ENCODE measurements around the gene PPP1R10. TPM values are rescaled to one million over a fixed set of nuclear protein-coding genes. Genes with fewer than 3 reads are reported as not detected.

Gene PPP1R10
- total RNA-seq, 1 donor from 2014 or later, result 138 TPM

DNA sequence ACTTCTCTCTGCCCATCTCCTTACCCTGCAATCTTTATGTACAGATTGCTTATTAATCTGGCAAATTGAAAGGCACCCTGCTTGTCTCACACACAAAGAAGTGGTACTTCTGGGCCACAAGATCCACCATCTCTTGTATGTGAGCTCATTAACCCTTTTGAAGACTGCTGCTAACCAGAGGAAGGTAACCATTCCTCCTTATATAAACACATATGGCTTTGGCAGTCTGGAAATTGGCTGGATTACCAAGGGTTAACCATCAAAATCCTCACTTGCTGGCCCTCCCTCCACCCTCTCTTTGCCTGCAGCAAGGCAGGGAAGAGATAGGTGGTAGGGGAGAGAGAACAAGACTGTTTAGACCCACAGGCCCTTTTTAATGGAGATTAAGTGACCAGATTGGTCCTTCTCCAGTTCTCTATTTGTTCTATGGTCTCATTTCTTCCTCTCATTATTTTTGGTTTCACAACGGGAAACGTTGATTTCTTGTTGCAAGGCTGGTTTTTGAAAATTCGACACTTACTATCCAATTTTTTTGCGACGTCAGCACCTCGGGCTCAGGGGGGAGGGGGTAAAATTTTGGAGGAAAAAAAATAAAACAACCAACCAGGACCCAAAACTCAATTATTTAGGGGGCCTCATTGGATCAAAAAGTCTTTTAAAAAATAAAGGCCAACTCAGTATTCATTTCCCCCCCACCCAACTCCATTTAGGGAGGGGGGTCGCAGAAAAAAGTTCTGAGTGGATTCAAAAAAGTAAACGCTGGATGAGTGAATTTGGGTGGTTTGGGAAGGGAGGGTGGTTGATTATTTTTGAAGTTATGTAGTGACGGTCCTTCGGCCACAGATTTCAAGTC, 859 bp downstream of the PPP1R10 start:
- Mint-ChIP-seq H3K9me3 (peaks cover 2% of the 10 kb centered on the region), H3K4me1 (peaks cover 65% of the 10 kb centered on the region), H3K4me3 (peak overlapping the region; percentile 99), H3K36me3 (ENCODE audit: low read depth) (peaks cover 35% of the 10 kb centered on the region), H3K27ac (ENCODE audit: unreplicated experiment) (peak overlapping the region; percentile 97), H3K27me3 (ENCODE audit: low read depth) (peaks cover 30% of the 10 kb centered on the region)
- TF ChIP-seq, protein P1, sequence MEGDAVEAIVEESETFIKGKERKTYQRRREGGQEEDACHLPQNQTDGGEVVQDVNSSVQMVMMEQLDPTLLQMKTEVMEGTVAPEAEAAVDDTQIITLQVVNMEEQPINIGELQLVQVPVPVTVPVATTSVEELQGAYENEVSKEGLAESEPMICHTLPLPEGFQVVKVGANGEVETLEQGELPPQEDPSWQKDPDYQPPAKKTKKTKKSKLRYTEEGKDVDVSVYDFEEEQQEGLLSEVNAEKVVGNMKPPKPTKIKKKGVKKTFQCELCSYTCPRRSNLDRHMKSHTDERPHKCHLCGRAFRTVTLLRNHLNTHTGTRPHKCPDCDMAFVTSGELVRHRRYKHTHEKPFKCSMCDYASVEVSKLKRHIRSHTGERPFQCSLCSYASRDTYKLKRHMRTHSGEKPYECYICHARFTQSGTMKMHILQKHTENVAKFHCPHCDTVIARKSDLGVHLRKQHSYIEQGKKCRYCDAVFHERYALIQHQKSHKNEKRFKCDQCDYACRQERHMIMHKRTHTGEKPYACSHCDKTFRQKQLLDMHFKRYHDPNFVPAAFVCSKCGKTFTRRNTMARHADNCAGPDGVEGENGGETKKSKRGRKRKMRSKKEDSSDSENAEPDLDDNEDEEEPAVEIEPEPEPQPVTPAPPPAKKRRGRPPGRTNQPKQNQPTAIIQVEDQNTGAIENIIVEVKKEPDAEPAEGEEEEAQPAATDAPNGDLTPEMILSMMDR (conservative IDR thresholded peaks at IDR 0.05), result no peak
- peak; percentile 20 for DNase-seq (ENCODE audit: low read depth, low spot score)

DNA sequence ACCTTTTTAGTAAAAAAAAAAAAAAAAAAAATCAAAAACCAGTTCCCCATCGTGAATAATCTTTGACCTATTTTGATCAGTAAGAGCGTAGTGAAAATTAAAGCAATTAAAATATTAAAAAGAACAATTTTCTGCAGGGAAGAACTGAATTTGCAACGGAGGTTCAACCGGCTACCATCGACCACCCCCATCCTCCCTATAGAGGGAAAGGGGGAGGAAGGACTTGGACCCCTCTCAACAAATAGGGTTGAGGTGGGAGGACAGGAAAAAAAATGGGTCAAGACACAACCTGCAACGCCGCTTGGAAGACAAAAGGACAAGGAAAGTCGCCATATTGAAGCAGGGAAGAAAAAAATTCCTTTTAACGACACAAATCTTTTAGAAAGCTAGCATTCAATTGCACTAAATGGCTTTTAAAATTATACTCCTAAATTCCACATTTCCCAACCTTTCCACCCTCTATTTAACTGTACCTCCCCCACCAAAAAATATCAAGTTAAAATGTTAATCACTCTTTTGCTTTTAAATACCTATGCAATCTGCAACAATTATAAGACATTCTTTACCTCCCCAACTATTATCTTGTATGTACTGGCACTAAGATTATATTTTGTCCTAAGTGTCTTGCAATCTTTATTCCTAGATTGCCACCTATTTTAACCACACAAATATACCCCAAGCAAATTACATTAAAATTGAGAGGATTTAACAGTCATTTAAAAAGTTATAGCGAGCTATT, 1.7 kb downstream of the PPP1R10 start:
- H3K4me3 Mint-ChIP-seq, result peak overlapping the region; percentile 99
- H3K27ac Mint-ChIP-seq (ENCODE audit: unreplicated experiment), result peak overlapping the region; percentile 97
- peaks cover 35% of the 10 kb centered on the region for H3K36me3 Mint-ChIP-seq (ENCODE audit: low read depth)
- DNase-seq (ENCODE audit: low read depth, low spot score), result peak; percentile 53
- H3K9me3 Mint-ChIP-seq, result peaks cover 2% of the 10 kb centered on the region
- peaks cover 30% of the 10 kb centered on the region for H3K27me3 Mint-ChIP-seq (ENCODE audit: low read depth)
- peaks cover 67% of the 10 kb centered on the region for H3K4me1 Mint-ChIP-seq
- TF ChIP-seq, protein P1 (conservative IDR thresholded peaks at IDR 0.05), result no peak

DNA sequence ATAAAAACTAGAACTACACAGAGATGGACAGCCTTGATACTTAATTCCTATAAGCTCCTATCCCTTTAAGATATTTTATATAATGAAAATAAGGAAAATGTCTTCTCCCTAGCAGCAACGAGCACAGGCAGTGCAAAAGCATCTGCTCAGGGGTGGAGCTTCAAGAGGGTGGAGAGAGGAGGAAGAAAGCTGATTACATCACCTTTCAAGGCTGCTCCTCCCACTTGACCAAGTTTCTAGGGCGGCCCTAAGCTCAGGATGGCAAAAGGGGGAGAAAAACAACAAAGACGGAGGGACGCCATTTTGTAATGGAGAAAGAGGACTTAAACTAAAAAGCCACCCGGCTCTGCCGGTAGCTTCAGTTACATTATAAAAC, 2.2 kb downstream of the PPP1R10 start:
- Mint-ChIP-seq H3K27me3 (ENCODE audit: low read depth) (peaks cover 30% of the 10 kb centered on the region), H3K36me3 (ENCODE audit: low read depth) (peaks cover 35% of the 10 kb centered on the region), H3K4me3 (peak overlapping the region; percentile 99), H3K4me1 (peaks cover 70% of the 10 kb centered on the region), H3K27ac (ENCODE audit: unreplicated experiment) (peak overlapping the region; percentile 97), H3K9me3 (peaks cover 2% of the 10 kb centered on the region)
- TF ChIP-seq, protein P1 (conservative IDR thresholded peaks at IDR 0.05), result no peak
- peak; percentile 70 for DNase-seq (ENCODE audit: low read depth, low spot score)

DNA sequence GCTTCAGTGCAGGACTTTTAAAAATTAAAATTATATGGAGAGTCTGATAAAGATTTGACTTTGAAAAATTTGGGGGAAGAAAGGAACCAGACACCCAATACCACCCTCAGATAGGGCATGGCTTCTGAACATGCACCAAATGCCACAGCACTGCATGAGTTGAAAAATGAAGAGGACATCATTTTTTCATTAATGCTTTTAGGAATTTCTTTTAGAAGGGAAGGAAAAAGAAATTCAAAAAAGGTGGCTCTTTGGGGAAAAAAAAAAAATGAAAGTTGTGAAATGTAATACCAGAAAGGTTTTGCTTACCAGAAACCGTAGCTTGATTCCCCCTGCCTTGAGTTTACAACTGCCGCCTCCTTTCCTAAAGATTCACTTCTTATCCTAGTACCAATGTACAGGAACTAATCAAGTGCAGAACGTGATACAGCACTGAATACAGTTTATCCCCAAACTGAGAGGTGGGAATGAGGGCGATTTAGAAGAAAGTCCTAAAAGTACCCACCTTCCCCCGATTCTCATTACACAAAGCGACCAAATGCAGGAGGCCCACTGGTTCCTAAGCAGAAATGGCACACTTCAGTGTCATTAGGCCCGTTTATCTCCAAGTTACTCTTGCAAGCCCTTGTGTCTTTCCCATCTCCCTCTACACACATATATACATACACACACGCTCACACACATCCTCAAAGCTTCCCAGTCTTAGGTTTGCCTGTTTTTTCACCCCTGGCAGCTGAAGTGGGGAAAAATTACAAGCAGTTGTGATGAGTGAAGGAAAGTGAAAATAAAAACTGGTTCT, 2.8 kb downstream of the PPP1R10 start:
- H3K27me3 Mint-ChIP-seq (ENCODE audit: low read depth), result peaks cover 30% of the 10 kb centered on the region
- peaks cover 40% of the 10 kb centered on the region for H3K36me3 Mint-ChIP-seq (ENCODE audit: low read depth)
- peaks cover 2% of the 10 kb centered on the region for H3K9me3 Mint-ChIP-seq
- TF ChIP-seq, protein P1 (conservative IDR thresholded peaks at IDR 0.05), result no peak
- peaks cover 70% of the 10 kb centered on the region for H3K4me1 Mint-ChIP-seq
- H3K4me3 Mint-ChIP-seq, result peak overlapping the region; percentile 99
- DNase-seq (ENCODE audit: low read depth, low spot score), result no peak
- H3K27ac Mint-ChIP-seq (ENCODE audit: unreplicated experiment), result peak overlapping the region; percentile 70
